RWPE1 (cell line): ENCODE measurements around the gene LRMDA.

Source experiments
- CTCF ChIA-PET: fragments of 350-600 bp; sonication (Branson Sonifier 250); formaldehyde crosslinking; extraction: SDS; loops from one replicate; lab custom pipeline; 2021; lab: Yijun Ruan, JAX
- POLR2A ChIA-PET: fragments of 400-600 bp; formaldehyde crosslinking; extraction: SDS; loops from one replicate; lab custom pipeline; 2020; ENCODE audit warnings: antibody characterized with exemption; ENCODE audit not compliant: low non-redundant PET; lab: Yijun Ruan, JAX
- DNase-seq: peaks from one replicate; pipeline ENCODE4 v3.0.0; 2012; ENCODE audit warnings: low spot score
- H3K27ac ChIP-seq: fragments of 450-650 bp; 2 replicates; pipeline ENCODE4 v1.5.1; 2017
- TF ChIP-seq, protein P1 (sequence below): fragments of 450-650 bp; conservative IDR thresholded peaks from 2 replicates; pipeline ENCODE4 v1.5.1; 2017; ENCODE audit warnings: low read depth, mild to moderate bottlenecking

Gene LRMDA

DNA sequence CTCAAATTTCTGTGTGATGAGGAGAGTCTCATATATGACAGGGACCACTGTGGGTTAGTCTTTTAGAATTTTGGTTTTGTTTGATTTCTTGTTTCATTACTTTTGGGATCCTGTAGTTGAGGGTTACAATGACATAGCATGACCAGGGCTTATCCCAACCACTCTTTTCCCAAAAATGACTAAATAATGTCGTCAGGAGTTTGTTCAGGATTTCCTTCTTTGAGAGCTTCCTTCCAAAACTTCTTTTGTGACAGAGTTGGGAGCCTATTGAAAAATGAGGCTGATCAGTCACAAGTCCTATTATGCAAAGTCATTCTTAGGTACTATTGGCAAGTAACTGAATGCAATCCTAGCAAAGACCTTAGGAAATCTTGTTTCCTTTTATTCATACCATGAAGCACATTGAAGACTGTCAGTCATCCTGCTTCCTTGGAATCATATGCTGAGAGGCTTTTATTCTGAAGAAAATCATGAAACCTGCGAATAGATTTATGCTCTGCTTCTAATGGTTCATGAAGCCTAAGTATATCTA is 498.3 kb downstream of the LRMDA start:
- ChIA-PET CTCF (interaction anchor here (1.1 kb wide), 1 partner anchor 20 kb away, joined by 9 read pairs; no protein-coding TSS in a partner anchor), POLR2A (no interaction called here)
- no peak overlapping the region for H3K27ac ChIP-seq
- DNase-seq: no peak
- TF ChIP-seq, protein P1, sequence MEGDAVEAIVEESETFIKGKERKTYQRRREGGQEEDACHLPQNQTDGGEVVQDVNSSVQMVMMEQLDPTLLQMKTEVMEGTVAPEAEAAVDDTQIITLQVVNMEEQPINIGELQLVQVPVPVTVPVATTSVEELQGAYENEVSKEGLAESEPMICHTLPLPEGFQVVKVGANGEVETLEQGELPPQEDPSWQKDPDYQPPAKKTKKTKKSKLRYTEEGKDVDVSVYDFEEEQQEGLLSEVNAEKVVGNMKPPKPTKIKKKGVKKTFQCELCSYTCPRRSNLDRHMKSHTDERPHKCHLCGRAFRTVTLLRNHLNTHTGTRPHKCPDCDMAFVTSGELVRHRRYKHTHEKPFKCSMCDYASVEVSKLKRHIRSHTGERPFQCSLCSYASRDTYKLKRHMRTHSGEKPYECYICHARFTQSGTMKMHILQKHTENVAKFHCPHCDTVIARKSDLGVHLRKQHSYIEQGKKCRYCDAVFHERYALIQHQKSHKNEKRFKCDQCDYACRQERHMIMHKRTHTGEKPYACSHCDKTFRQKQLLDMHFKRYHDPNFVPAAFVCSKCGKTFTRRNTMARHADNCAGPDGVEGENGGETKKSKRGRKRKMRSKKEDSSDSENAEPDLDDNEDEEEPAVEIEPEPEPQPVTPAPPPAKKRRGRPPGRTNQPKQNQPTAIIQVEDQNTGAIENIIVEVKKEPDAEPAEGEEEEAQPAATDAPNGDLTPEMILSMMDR: no peak

DNA sequence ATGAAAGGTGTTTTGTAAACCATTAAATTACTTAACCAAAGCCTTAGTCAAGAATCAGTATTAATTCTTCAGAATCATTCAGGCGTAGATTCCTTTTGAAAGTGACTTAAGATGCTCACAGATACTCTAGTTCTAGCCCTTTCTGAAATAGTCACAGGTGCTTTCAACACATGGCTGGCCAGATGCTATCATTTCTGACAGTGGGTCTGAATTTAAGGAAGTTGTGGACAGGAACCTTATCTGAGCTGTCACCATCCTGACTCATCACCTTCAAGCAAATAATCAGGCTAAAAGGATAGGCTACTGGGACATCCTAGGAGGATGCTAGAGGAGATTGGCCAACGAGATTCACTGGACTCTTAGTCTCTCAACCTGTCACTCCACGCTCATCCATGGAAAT is 501.5 kb downstream of the LRMDA start:
- no peak overlapping the region for H3K27ac ChIP-seq
- ChIA-PET CTCF (interaction anchor here (0.7 kb wide), 1 partner anchor 24 kb away, joined by 3 read pairs; no protein-coding TSS in a partner anchor), POLR2A (no interaction called here)
- no peak for DNase-seq
- TF ChIP-seq, protein P1: no peak

DNA sequence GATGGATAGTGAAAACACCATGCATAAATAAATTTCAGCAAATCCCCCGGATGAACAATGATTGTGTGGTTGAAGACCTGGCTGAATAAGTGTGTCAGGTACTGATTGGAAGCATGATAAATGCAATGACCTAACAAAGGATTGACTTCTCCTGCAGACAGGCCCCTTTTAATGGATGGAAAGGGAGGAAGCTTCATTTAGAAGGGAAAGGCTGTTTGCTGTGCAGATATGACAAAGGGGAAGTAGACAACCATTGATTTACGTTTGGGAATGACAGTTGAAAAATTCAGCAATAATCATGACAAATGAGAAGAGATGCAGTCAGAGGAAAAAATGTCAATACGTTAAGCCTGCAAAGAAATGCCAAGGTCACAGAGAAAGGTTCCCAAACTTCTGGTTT is 503.8 kb downstream of the LRMDA start:
- TF ChIP-seq, protein P1: no peak
- CTCF ChIA-PET: no interaction called here
- POLR2A ChIA-PET: no interaction called here
- H3K27ac ChIP-seq: no peak overlapping the region
- DNase-seq: no peak

DNA sequence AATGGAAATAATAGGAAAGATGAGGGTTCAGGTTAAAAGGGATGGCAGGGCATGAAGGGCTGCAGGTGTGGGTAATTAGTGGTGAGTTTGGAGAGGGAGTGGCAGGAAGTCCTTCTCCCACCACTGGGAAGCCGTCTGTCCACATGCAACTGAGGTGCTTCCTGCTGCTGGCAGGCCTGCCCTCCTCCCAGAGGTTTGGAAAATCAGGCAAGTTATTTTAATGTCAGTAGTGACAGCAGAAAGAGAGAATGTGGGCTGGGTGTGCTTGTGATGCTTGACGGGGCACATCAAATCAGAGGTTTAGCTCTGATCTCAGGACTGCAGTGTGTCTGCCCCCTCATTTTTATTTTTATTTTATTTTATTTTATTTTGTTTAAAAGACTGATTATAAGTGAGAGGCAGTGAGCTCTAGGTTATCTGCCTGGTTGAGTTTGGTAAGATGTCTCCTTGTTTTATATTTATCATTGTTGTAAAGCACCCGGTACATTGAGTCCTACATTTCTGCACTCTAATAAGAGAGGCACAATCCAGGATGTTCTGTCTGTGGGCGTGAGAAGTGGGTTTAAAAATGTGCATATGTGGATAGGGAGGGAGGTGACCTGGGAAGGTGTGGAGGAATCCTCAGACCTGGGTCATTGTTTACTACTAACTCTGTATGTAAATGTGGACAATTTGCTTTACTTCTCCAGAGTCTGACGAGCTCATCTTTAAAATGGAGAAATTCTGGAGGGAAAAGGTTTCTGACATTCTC is 504.4 kb downstream of the LRMDA start:
- no peak for DNase-seq
- CTCF ChIA-PET: interaction anchor here (0.5 kb wide), 1 partner anchor 24 kb away, joined by 4 read pairs; no protein-coding TSS in a partner anchor
- POLR2A ChIA-PET: no interaction called here

DNA sequence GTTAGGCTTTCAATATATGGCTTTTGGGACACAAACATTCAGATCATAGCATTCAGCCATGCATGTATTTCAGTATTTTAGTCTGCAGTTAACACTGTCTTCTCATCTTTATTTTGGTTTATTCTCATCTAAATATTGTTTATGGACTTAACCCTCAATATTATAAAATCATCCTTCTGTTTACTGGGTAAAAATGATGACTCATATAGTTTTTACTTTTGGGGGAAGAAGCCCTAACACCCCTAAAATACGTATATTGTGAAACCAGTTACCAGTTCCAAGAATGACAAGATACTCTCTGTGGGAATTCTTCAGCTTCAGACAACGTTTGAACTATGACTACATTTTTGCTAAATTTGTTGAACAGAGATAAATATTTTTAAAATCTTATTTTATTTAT is 505.4 kb downstream of the LRMDA start:
- TF ChIP-seq, protein P1: no peak
- ChIA-PET CTCF (no interaction called here), POLR2A (no interaction called here)
- no peak for DNase-seq
- H3K27ac ChIP-seq: no peak overlapping the region

More for the DNA sequence above, 504.4 kb downstream of the LRMDA start:
- TF ChIP-seq, protein P1: no peak
- no peak overlapping the region for H3K27ac ChIP-seq

DNA sequence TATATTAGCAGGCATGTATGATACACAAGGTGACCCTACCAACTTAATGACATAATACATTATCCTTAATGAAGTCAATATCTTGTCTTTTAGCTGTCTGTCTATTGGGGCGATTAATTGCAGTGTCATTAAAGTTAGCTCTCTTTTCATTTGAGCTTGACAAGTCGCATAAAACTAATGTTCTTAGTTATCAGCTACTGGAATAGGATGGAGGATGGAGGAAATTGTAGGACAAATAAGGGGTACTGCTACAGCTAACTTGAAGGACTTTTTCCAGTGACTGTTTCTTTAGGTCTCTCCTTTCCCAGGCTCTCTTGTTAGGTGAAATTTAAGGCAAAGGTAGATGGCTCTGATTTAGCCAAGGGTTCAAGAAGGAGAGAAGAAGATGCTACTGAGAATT is 506.4 kb downstream of the LRMDA start:
- H3K27ac ChIP-seq: no peak overlapping the region
- ChIA-PET CTCF (interaction anchor here (0.8 to 0.9 kb wide), 2 partner anchors 10 to 542 kb away, joined by 3 read pairs; no protein-coding TSS in a partner anchor), POLR2A (no interaction called here)
- DNase-seq: no peak
- TF ChIP-seq, protein P1: no peak
